ENCODE results near the gene DMXL1. TPM values are rescaled to one million over a fixed set of nuclear protein-coding genes. Genes with fewer than 3 reads are reported as not detected.

Gene DMXL1
- total RNA-seq, 4 donors from 2014 or later, result 38.4 to 157 (median 48.2) TPM

- peaks cover 0 to 74% (median 4%) of the 10 kb centered on the region in 3 donors for H3K4me1 ChIP-seq
- no peak for TF ChIP-seq POLR2A (IDR thresholded peaks at IDR 0.05)
- no peak for TF ChIP-seq POLR2AphosphoS5 (IDR thresholded peaks at IDR 0.05)
- no peak for TF ChIP-seq EP300 (IDR thresholded peaks at IDR 0.05)
- TF ChIP-seq, protein P1, sequence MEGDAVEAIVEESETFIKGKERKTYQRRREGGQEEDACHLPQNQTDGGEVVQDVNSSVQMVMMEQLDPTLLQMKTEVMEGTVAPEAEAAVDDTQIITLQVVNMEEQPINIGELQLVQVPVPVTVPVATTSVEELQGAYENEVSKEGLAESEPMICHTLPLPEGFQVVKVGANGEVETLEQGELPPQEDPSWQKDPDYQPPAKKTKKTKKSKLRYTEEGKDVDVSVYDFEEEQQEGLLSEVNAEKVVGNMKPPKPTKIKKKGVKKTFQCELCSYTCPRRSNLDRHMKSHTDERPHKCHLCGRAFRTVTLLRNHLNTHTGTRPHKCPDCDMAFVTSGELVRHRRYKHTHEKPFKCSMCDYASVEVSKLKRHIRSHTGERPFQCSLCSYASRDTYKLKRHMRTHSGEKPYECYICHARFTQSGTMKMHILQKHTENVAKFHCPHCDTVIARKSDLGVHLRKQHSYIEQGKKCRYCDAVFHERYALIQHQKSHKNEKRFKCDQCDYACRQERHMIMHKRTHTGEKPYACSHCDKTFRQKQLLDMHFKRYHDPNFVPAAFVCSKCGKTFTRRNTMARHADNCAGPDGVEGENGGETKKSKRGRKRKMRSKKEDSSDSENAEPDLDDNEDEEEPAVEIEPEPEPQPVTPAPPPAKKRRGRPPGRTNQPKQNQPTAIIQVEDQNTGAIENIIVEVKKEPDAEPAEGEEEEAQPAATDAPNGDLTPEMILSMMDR (IDR thresholded peaks at IDR 0.05), result no peak
- 80 to 100% methylated on average over 1 of the region's 1 CpG for WGBS, 2 donors (ENCODE audit: low coverage in 1 of 2)
Measured at GRCh38 chr5:119078861-119079260, 8.0 kb downstream of the DMXL1 start.

GRCh38 chr5:119079318-119079921, 8.5 kb downstream of the DMXL1 start:
- Histone ChIP-seq H3K9me3 (no peaks in the 10 kb centered on the region), H3K27ac (no peak overlapping the region), H3K4me1 (peaks cover 0 to 68% (median 3%) of the 10 kb centered on the region in 3 donors), H3K4me3 (no peak overlapping the region), H3K36me3 (no peaks in the 10 kb centered on the region), H3K27me3 (no peaks in the 10 kb centered on the region)
- WGBS, 2 donors (ENCODE audit: low coverage in 1 of 2), result 49 to 50% methylated on average over 3 of the region's 3 CpGs
- TF ChIP-seq POLR2A (IDR thresholded peaks at IDR 0.05) (no peak), EP300 (IDR thresholded peaks at IDR 0.05) (no peak), POLR2AphosphoS5 (IDR thresholded peaks at IDR 0.05) (no peak)
- TF ChIP-seq, protein P1 (IDR thresholded peaks at IDR 0.05), result no peak
- ATAC-seq, result no peak

More at GRCh38 chr5:119078861-119079260, 8.0 kb downstream of the DMXL1 start:
- no peak overlapping the region for H3K4me3 ChIP-seq
- H3K9me3 ChIP-seq, result no peaks in the 10 kb centered on the region
- H3K27ac ChIP-seq, result no peak overlapping the region
- no peaks in the 10 kb centered on the region for H3K27me3 ChIP-seq
- ATAC-seq, result no peak
- H3K36me3 ChIP-seq, result no peaks in the 10 kb centered on the region

GRCh38 chr5:119080936-119081335, 10.0 kb downstream of the DMXL1 start:
- no peaks in the 10 kb centered on the region for H3K9me3 ChIP-seq
- no peak for TF ChIP-seq POLR2AphosphoS5 (IDR thresholded peaks at IDR 0.05)
- TF ChIP-seq, protein P1 (IDR thresholded peaks at IDR 0.05), result no peak
- TF ChIP-seq POLR2A (IDR thresholded peaks at IDR 0.05), result no peak
- TF ChIP-seq EP300 (IDR thresholded peaks at IDR 0.05), result no peak
- ATAC-seq, result no peak

GRCh38 chr5:119082691-119083090, 11.8 kb downstream of the DMXL1 start:
- Histone ChIP-seq H3K36me3 (no peaks in the 10 kb centered on the region), H3K9me3 (no peaks in the 10 kb centered on the region), H3K27ac (no peak overlapping the region), H3K4me1 (peaks cover 0 to 38% (median 0%) of the 10 kb centered on the region in 3 donors), H3K27me3 (no peaks in the 10 kb centered on the region), H3K4me3 (no peak overlapping the region)
- TF ChIP-seq POLR2AphosphoS5 (IDR thresholded peaks at IDR 0.05) (no peak), POLR2A (IDR thresholded peaks at IDR 0.05) (no peak), EP300 (IDR thresholded peaks at IDR 0.05) (no peak)
- TF ChIP-seq, protein P1 (IDR thresholded peaks at IDR 0.05), result no peak
- ATAC-seq, result no peak
- 48 to 60% methylated on average over 3 of the region's 3 CpGs for whole genome bisulfite sequencing, 2 donors (ENCODE audit: low coverage in 1 of 2)

More at GRCh38 chr5:119080936-119081335, 10.0 kb downstream of the DMXL1 start:
- Histone ChIP-seq H3K4me1 (peaks cover 0 to 53% (median 0%) of the 10 kb centered on the region in 3 donors), H3K4me3 (no peak overlapping the region), H3K27ac (no peak overlapping the region), H3K36me3 (no peaks in the 10 kb centered on the region), H3K27me3 (no peaks in the 10 kb centered on the region)
- 38 to 82% methylated on average over 1 of the region's 1 CpG for WGBS, 2 donors (ENCODE audit: low coverage in 1 of 2)

- 96 to 98% methylated on average over 3 of the region's 3 CpGs for WGBS, 2 donors (ENCODE audit: low coverage in 1 of 2)
Measured at GRCh38 chr5:119083679-119084078, 12.8 kb downstream of the DMXL1 start.

More at GRCh38 chr5:119083679-119084078, 12.8 kb downstream of the DMXL1 start:
- TF ChIP-seq POLR2AphosphoS5 (IDR thresholded peaks at IDR 0.05) (no peak), POLR2A (IDR thresholded peaks at IDR 0.05) (no peak), EP300 (IDR thresholded peaks at IDR 0.05) (no peak)
- TF ChIP-seq, protein P1 (IDR thresholded peaks at IDR 0.05), result no peak
- ATAC-seq, result no peak
- Histone ChIP-seq H3K27me3 (no peaks in the 10 kb centered on the region), H3K36me3 (no peaks in the 10 kb centered on the region), H3K9me3 (no peaks in the 10 kb centered on the region), H3K4me1 (peaks cover 0 to 29% (median 0%) of the 10 kb centered on the region in 3 donors), H3K4me3 (no peak overlapping the region), H3K27ac (no peak overlapping the region)

Measured in gastroesophageal sphincter (tissue), 4 donors.